Measurements from ENCODE around the gene SEH1L. TPM values are rescaled to one million over a fixed set of nuclear protein-coding genes. Genes with fewer than 3 reads are reported as not detected.

The SEH1L gene
- total RNA-seq, 1 experiment from 2014 or later: 61.2 TPM

DNA sequence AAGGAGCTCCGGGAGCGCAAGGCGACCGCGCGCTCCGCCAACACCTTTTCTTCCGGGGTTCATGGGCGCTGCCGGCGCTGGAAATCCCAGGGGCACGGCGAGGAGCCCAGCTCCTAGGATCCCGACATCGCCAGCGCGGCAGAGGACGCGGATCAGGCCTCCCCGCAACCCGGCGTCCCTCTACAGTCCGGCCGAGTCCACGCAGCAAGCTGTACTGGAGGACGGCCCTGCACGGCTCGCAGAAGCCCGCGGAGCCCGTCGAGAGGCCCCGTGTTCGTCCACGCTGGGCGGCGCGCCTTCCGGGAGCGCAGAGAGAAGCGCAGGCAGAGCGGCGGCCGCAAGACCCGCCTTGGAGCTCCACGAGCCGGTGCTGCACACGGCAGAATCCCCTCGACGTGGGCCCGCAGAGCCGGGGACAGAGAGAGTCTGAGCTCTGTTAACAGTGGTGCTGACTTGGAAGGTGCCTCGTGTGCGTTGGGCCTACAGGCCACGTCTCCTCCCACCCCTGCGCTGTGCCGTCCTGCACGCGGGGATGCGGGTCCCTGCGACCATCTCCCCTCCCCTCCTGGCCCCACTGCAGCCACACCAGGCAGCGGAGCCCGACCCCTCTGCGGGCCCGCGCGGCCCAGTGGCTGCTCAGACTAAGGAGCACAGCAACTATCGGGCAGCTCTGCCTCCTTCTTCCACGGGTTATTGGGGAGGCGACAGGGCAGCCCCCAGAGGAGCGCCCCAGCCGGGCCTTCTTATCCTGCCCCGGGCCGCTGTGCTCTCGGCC lies 35.7 kb upstream of the SEH1L start:
- no peaks in the 10 kb centered on the region for H3K4me1 Mint-ChIP-seq (ENCODE audit: low read depth, unreplicated experiment)
- no peak overlapping the region for H3K4me3 Mint-ChIP-seq (ENCODE audit: low read depth, unreplicated experiment)
- no TSS peak for BruUV-seq (replicated peaks)
- DNase-seq: no peak
- peaks cover 15% of the 10 kb centered on the region for H3K27me3 Mint-ChIP-seq (ENCODE audit: unreplicated experiment)
- TF ChIP-seq, protein P1, sequence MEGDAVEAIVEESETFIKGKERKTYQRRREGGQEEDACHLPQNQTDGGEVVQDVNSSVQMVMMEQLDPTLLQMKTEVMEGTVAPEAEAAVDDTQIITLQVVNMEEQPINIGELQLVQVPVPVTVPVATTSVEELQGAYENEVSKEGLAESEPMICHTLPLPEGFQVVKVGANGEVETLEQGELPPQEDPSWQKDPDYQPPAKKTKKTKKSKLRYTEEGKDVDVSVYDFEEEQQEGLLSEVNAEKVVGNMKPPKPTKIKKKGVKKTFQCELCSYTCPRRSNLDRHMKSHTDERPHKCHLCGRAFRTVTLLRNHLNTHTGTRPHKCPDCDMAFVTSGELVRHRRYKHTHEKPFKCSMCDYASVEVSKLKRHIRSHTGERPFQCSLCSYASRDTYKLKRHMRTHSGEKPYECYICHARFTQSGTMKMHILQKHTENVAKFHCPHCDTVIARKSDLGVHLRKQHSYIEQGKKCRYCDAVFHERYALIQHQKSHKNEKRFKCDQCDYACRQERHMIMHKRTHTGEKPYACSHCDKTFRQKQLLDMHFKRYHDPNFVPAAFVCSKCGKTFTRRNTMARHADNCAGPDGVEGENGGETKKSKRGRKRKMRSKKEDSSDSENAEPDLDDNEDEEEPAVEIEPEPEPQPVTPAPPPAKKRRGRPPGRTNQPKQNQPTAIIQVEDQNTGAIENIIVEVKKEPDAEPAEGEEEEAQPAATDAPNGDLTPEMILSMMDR (IDR thresholded peaks at IDR 0.05; ENCODE audit: unreplicated experiment): no peak
- H3K36me3 Mint-ChIP-seq (ENCODE audit: insufficient read depth, unreplicated experiment): no peaks in the 10 kb centered on the region
- H3K9me3 Mint-ChIP-seq (ENCODE audit: low read depth, unreplicated experiment): no peaks in the 10 kb centered on the region
- intact Hi-C loops (cut with micrococcal nuclease; ENCODE audit: unreplicated experiment): no loop called here
- CTCF ChIA-PET: no interaction called here
- H3K27ac Mint-ChIP-seq (ENCODE audit: unreplicated experiment): no peak overlapping the region

DNA sequence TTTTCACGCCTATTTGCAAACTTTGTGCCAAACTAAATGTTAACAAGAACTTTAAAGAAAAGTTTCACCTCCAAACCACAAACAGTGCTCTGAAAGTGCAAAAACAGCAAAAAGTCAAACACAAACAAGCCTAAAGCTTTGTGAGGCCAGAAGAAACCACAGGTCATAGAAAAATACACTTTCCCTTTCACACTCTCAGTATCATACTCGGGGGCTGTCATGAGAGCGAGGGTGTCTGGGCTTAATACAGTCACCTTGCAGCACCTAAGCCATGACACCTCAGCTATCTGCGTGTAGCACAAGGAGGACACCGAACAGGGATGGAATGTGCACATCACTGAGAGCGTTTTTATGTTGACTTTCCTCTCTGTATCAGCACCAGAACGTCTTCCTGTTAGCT lies 26.6 kb upstream of the SEH1L start:
- H3K36me3 Mint-ChIP-seq (ENCODE audit: insufficient read depth, unreplicated experiment): no peaks in the 10 kb centered on the region
- BruUV-seq (replicated peaks): no TSS peak
- intact Hi-C loops (cut with micrococcal nuclease; ENCODE audit: unreplicated experiment): no loop called here
- no peaks in the 10 kb centered on the region for H3K9me3 Mint-ChIP-seq (ENCODE audit: low read depth, unreplicated experiment)
- no peak overlapping the region for H3K4me3 Mint-ChIP-seq (ENCODE audit: low read depth, unreplicated experiment)
- H3K4me1 Mint-ChIP-seq (ENCODE audit: low read depth, unreplicated experiment): no peaks in the 10 kb centered on the region
- CTCF ChIA-PET: no interaction called here
- H3K27me3 Mint-ChIP-seq (ENCODE audit: unreplicated experiment): peaks cover 13% of the 10 kb centered on the region
- H3K27ac Mint-ChIP-seq (ENCODE audit: unreplicated experiment): no peak overlapping the region
- TF ChIP-seq, protein P1 (IDR thresholded peaks at IDR 0.05; ENCODE audit: unreplicated experiment): no peak
- DNase-seq: no peak

DNA sequence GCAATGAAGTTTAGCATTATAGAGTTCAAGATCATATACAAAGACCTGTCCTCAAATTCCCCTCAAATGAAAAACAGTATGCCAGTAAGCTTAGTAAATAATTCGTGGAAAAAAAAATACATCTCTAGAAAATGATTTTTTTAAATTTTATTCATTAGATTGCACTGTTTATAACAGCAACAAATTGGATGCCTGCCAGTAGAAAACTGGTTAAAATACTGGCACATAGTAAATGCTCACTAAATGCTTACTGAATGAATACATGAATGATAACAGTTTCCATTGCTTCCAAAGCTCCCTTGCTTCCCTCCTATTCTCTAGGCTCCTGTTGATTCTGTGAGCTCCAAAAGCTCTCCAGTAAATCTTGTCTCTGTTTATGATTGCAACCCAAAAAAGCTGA lies 25.5 kb upstream of the SEH1L start:
- H3K27ac Mint-ChIP-seq (ENCODE audit: unreplicated experiment): no peak overlapping the region
- peaks cover 13% of the 10 kb centered on the region for H3K27me3 Mint-ChIP-seq (ENCODE audit: unreplicated experiment)
- no peak for DNase-seq
- no peaks in the 10 kb centered on the region for H3K9me3 Mint-ChIP-seq (ENCODE audit: low read depth, unreplicated experiment)
- TF ChIP-seq, protein P1 (IDR thresholded peaks at IDR 0.05; ENCODE audit: unreplicated experiment): no peak
- intact Hi-C loops (cut with micrococcal nuclease; ENCODE audit: unreplicated experiment): no loop called here
- no peaks in the 10 kb centered on the region for H3K4me1 Mint-ChIP-seq (ENCODE audit: low read depth, unreplicated experiment)
- H3K36me3 Mint-ChIP-seq (ENCODE audit: insufficient read depth, unreplicated experiment): no peaks in the 10 kb centered on the region
- no peak overlapping the region for H3K4me3 Mint-ChIP-seq (ENCODE audit: low read depth, unreplicated experiment)
- no TSS peak for BruUV-seq (replicated peaks)
- CTCF ChIA-PET: no interaction called here

DNA sequence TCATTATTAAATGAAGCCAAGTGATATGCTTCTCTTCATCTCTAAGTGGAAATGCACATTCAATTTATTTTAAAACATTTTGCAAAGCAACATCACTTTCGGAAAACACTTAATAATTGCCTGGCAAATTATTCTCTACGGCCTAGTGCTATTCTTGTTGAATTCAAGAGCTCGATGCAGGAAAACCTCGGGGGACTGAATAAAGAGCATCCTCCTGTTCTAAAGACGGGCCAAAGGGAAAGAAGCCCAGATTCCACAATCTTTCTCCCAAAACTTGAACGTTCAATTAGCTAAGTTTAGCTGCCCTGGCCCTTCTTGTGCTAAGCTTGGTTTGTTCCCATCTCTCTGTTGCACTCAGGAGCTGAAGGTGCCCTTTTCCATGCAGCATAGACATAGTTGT lies 23.2 kb upstream of the SEH1L start:
- intact Hi-C loops (cut with micrococcal nuclease; ENCODE audit: unreplicated experiment): no loop called here
- no peak overlapping the region for H3K4me3 Mint-ChIP-seq (ENCODE audit: low read depth, unreplicated experiment)
- H3K4me1 Mint-ChIP-seq (ENCODE audit: low read depth, unreplicated experiment): no peaks in the 10 kb centered on the region
- CTCF ChIA-PET: no interaction called here
- no peak overlapping the region for H3K27ac Mint-ChIP-seq (ENCODE audit: unreplicated experiment)
- H3K27me3 Mint-ChIP-seq (ENCODE audit: unreplicated experiment): peaks cover 13% of the 10 kb centered on the region
- H3K36me3 Mint-ChIP-seq (ENCODE audit: insufficient read depth, unreplicated experiment): no peaks in the 10 kb centered on the region
- no peaks in the 10 kb centered on the region for H3K9me3 Mint-ChIP-seq (ENCODE audit: low read depth, unreplicated experiment)
- no TSS peak for BruUV-seq (replicated peaks)
- DNase-seq: no peak
- TF ChIP-seq, protein P1 (IDR thresholded peaks at IDR 0.05; ENCODE audit: unreplicated experiment): no peak
